ENCODE data around the gene C10orf143. TPM values are rescaled to one million over a fixed set of nuclear protein-coding genes. Genes with fewer than 3 reads are reported as not detected.

C10orf143 gene
- total RNA-seq, 1 donor from 2014 or later: not detected

DNA sequence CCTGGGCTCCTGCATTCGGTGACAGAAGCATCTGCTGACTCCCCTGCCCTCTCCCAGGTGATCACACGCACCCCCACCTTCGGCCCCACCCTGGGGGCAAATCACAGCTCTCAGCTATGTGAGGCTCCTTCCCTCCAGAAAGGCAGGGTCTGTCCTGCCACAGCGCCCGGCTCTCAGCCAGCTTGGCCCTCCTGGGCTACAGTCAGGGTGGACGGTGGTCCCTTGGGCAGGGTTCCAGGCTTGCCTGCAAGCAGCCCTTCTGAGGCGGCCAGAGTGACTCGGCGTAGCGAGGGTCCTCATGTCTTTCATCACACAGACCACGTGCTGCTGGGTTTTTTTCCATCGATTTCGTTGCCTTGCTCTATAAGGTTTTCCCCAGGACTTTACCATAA lies 93.0 kb downstream of the C10orf143 start:
- no peak for DNase-seq (ENCODE audit: extremely low read depth, low read depth, low spot score)

GRCh38 chr10:130016993-130017630 lies 93.5 kb downstream of the C10orf143 start:
- DNase-seq (ENCODE audit: extremely low read depth, low read depth, low spot score): no peak

DNA sequence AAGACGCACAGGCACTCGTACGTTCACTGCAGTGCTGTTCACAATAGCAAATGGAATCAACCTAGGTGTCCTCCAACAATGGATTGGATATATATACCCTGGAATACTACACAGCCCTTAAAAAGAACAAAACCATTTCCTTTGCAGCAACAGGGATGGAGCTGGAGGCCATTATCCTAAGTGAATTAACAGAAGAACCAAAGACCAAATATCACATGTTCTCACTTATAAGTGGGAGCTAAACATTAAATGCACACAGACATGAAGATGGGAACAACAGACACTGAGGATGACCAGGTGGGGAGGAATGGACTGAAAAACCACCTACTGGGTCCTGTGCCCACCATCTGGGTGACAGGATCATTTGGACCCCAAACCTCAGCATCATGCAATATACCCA lies 94.5 kb downstream of the C10orf143 start:
- DNase-seq (ENCODE audit: extremely low read depth, low read depth, low spot score): no peak

- DNase-seq (ENCODE audit: extremely low read depth, low read depth, low spot score): no peak
Observed at GRCh38 chr10:130015075-130015695, 95.4 kb downstream of the C10orf143 start.

DNA sequence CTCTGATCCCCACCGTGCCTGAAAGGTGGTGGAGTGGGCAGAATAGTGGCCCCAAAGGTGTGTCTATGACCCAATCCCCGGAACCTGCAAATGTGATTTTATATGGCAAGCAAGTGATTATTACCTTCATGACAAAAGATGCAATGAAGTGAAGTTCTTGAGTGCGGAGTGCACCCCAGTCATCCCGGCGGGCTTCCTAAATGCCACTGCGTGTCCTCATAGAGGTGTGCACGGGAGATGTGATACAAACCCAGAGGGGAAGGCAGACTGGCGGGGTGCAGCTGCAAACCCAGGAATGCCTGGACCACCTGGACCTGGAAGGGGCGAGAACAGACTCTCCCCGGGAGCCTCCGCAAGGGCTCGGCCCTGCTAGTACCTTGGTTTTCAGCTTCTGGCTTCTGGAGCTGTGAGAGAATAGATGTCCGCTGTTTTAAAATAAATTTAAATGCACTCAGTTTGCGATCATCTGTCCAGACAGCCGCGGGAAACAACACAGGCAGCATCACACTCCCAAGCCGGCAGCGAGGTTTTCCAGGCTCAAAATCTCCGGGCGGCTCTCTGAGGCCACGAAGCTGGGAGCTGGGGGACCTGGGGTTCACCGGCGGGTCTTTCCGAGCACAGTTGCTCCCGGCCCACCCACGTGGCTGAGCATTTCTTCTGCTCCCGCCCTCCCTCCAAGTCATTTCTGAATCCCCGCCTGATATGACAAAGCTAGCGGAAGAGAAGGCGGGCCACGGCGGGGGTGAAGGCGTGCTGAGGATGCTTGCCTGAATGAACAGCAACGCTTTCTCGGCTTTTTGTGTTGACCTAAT lies 96.2 kb downstream of the C10orf143 start:
- no peak for DNase-seq (ENCODE audit: extremely low read depth, low read depth, low spot score)

Other genes starting within 250 kb of the C10orf143 start
- 2.0 TPM in 1 of 2 replicates, not detected in the other for gene EBF3, start 146.6 kb downstream of the C10orf143 start, total RNA-seq
- gene GLRX3, start 25.6 kb upstream of the C10orf143 start, total RNA-seq: 89.3 and 100.0 TPM in 2 replicates